Islet precursor cell (in vitro differentiated cells): Measurements from ENCODE around the gene FAM181A.

Experiments
- DNase-seq: peaks from one replicate; pipeline ENCODE4 v3.0.0-alpha.2; 2018

The FAM181A gene

DNA sequence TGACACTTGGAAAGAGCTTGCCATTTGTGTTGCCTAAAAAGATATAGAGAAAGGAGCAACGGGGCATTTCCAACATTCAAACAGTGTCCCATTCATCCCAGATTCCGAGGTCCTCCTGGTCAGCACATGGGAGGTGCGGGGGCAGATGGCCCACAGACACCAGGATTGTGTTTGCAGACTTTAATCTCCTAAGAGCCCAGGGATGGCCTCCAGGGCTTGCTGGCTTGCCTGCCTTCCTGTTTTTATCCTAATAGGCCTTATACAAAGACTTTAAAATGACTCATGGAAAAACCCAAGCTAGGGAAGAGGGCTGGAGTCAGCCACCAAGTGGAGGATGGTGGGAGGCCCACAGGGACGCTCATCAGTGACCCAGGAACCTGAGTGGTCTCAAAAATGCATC lies 21.5 kb upstream of the FAM181A start:
- peak; percentile 72 for DNase-seq

DNA sequence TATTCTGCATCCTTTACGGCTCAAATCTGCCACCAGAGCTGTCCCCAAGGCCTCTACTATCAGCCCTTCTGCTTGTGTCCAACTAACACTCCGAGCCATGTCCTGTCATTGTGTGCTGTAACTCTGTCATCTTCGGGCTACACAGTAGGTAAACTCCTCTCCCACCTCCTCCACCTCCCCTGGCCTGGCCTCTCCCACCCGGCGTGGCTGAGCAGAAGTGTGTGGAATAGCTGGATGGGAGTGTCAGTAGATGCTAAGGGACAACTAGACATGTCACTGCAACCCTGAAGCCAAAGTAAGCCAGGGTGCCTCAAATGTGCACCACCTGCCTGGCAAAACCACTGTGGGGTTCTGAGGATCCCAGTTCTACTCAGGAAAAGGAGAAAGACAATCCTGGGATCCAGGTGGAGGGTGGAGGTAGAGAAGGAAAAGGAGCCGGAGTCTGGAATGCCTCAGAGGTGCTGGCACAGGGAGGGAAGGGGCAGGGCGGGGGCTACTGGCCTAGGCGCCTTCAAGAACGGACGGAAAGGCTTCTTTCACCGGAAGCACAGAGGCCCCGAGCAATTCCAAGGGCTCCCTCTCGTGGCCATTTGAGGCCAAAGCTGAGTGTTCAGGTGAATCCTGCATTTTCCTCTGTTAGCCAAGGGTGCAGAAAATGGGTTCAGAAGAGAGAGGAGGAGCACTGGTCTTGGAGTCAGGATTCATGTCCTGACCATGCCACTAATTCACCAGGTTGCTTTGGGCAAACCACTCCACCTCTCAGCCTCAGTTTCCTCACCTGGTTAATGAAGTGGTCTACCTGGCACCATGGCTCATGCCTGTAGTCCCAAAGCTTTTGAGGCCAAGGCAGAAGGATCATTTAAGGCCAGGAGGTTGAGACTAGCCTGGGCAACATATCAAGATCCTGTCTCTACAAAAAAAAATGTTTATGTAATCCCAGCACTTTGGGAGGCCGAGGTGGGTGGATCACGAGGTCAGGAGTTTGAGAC lies 20.5 kb upstream of the FAM181A start:
- peak; percentile 83 for DNase-seq

DNA sequence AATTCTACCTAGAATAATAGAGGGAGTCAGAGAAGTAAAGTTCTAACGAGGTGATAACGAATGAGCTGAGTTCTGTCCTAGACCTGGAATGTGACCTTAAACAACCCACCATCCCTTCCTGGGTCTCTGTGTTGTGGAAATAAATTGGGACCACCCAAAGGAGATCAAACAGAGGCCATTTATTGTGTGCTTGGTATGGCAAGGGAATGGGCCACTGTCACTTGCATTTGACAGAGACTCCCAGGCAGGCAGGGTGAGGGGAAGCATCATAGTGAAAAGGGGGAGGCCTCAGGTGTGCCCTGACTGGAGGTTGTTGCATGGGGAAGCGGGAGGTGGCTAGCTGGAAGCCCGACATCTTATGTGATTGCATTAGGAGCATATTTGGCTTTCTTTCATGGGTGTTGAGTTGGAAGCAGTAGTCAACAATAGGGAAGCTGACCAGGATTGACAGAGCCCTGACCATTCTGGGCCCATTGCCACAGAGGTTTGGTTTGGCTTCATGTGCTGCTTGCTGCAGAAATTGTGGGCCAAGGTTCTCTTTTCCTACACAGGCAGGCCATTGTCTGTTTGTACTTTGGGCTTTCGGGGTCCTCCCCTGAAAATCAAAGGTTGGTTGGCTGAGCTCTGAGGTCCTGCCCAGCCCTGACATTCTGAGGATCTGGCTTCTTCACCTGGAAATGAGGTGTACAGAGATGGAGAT lies 17.6 kb upstream of the FAM181A start:
- DNase-seq, result no peak

DNA sequence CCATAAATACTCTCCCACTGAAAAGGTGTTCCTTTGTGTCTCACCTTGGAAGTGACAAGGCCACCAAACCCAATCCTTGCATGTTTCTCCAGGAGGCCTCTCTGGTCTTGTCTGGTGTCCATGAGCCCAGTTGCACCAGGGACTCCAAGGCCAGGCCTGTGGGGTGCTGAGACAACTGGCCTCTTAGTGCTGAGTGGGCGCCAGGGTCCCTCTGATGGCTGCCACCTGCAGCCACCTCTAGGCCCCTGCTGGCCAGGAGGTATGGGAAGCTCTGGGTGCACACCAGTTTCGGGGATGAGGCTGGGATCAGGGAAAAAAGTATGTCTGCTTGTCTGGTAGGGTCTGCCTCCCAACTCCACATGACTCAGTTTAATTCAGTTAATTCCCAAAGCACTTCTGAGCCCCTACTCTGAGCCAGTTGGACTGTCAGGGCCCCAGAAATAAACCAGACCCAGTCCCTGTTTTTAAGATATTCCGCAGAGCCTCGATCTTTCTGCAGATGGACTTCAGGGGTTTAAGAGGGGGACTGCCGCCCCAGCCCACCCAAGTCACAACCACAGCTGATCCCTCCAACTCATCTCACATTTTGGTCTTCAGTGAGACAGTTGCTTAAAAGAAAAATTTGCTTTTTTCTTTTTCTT lies 15.0 kb upstream of the FAM181A start:
- no peak for DNase-seq

DNA sequence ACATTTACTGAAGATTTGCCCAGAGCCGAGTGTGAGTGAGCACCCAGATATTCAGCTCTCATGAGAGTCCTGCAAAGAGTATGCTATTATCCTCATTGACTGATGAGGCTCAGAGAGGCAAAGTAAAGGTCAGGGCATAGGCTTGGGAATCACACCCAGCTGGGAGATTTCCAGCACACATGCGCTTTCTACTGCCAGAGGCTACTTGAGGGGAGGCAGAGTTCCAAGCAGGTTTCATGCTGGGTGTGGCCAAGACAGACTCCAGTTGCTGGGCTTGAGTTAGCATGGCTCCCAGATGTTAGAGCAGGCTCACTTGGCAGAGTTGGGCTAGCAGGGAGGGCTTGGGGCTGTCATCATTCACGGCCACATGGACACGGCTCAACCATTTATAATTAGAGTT lies 14.4 kb upstream of the FAM181A start:
- no peak for DNase-seq

DNA sequence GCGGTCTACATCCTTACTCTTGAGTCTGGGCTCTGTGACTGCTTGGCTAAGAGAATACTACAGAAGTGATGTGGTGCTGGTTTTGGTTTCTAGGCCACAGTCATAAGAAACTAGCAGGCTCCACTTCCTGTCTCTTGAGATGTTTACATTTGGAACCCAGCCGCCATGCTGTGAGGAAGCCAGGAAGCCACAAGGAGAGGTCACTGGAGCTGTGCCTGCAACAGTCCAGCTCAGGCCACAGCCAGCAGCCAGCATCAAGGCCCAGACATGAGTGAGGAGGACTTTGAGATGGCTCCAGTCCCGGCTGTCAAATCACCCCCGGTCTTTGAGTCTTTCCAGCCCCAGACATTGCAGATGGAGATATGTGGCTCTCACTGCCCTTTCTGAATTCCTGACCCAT lies 12.9 kb upstream of the FAM181A start:
- peak; percentile 68 for DNase-seq

DNA sequence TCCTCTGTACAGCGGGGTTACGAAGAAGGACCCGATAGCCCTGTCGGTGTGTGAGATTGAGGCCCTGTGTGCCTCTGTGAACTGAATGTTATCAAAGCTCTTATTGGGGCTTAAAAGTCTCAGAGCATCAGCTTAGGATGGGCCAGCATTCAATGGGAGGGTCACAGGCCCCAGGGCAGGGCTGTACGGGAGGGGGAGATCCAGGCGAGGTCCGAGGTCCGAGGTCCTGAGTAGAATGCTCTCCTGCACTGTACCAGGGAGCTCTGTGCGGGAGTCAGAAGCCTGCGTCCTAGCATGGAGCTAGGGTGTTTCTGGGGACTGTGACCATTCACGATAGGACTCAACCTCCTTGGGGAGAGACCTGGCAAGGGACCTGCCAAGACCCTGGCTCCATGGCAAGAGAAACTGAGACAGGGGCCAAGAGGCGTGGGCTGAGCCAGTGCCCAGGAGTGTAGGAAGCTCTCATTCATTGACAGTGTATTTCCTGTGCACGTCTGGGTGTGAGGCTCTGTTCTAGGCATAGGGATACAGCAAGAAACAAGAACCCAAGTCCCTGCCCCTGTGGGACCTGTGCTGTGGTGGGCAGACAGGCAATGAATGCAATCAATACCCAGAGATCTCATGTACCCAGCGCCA lies 12.0 kb upstream of the FAM181A start:
- no peak for DNase-seq

DNA sequence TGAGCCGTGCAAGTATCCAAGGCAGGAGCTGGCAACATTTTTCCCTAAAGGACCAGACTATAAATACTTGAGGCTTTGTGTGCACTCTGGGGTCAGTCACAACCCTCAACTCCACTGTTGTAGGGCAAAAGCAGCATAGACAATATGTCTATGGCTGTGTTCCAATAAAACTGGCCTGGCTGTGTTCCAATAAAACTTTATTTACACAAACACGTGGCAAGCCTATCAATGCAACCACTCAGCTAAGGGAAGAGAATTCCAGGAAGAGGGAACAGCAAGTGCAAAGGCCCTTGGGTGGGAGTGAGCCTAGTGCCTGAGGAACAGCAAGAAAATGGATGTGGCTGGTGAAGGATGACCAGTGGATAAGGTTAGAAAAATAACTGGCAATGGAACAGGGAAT lies 11.3 kb upstream of the FAM181A start:
- DNase-seq, result no peak

DNA sequence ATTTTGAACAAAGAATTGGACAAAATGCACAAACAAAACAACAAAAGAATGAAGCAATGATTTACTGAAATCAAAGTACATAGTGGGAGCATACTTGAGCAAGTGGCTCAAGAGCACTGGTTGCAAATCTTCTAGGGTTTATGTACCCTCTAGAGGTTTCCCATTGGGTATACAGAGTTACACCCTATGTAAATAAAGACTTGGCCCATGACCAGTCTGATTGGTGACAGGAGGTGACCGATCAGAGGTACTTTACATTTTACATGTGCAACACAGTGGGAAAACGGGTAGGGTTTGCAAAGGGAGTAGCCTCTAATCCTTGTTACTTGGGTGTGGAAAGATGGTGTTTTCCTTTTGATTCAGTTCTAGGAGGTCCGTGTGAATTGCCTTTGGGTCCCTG lies 10.6 kb upstream of the FAM181A start:
- no peak for DNase-seq

DNA sequence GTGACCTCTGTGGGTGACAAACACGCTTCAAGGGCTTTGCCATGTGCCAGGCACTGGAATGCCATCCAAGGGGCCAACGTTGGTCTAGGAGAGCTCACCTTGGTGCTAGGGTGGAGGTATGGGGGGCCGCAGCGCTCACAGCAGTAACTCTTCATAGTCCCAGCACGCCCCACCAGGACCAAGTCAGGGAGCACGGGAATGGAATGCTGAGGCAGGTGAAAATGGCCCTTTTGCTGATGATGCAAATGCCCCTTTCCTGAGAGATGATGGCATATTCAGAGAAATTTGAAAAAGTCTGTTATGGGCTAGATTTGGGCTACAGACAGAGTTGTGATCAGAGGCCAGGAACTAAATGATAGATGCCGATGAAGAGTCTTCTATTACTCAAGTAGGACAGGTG lies 10.0 kb upstream of the FAM181A start:
- no peak for DNase-seq

DNA sequence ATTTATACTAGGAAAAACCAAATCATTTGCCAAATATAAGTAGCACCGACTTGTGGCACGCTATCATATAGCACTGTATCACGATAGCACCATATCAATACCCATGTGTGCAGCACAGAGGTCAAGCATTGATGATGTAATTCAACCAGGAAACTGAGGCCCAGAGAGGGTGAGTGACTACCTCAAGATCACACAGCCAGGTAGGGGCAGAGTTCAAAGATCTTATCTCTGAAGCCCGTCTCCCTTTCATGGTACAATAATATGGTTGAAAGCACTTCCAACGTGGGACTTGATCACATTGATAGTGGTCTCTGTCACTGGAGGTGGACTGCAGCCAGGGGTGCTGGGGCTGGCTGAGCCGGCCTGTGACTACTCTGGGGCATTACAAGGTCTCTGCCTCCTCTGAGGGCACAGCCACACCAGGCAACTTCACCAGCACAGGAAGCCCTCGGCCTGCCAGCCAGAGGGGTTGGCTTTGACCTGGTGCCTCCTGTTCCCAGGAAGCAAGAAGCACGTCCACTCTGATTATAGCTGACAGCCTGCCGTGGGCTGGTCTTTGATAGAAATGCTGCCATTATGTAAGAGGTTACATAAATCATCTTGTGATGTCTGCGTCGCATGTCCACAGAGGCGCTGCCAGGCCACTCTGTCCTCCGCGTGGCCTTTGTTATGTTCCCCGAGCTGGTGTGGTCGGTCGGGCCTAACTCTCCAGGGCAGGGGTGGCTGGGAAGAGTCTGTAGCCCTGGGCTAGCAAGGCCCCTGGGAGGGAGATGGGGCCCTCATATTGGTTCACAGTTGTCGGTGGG lies 5.9 kb upstream of the FAM181A start:
- DNase-seq, result no peak

DNA sequence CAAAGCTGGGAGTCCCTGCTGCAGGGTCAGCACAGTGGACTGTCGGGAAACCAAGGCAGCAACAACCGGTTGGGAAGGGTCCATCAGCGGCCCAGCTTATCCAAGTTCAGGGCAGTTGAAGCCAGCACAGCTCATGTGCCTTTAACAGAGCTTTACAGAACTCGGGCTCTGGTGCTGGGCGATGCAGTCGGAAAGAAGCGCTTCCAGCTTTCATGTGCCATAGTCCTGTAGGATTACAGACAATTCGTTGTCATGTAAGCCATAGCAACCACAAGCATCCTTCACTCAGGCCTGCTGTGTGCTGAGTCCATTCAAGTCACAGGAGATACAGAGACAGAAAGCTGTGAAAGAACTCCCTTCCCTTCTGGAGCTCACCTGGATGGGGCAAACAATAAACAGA lies 3.5 kb upstream of the FAM181A start:
- DNase-seq, result no peak

DNA sequence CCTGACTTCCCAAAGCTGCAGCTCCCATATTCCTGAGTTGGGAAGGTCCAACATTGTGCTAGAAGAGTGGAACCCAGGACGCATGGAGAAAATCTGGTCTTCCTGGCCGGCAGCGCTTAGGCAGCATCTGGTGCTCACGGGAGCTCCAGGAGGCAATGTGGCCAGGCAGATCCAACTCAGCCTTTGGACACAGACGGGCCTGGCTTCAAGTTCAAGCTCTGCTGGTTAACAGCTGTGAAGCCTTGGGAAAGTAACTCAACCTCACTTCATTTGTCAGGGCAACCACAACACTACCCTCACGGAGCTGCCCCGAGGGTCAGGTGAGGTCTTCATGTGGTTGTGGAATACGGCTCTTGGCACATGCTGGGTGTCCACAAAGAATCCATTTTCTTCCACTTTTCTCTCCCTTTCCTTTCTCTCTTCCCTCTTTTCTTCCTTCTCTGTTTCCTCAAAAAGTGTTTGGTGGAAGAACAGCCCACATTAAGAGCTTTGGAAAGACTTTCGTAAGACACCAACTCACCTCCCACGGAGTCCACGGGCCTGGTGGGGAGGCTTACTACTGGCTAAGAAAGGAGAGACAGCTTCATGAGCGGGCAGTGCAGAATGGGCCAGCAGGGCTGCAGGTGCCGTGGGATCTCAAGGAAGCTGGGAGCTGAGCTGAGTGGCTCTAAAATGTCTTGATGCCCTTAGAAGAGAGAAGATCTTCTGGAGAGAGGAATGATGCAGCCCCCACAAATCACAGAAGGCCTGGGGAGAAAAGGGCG lies 2.4 kb upstream of the FAM181A start:
- DNase-seq, result no peak

DNA sequence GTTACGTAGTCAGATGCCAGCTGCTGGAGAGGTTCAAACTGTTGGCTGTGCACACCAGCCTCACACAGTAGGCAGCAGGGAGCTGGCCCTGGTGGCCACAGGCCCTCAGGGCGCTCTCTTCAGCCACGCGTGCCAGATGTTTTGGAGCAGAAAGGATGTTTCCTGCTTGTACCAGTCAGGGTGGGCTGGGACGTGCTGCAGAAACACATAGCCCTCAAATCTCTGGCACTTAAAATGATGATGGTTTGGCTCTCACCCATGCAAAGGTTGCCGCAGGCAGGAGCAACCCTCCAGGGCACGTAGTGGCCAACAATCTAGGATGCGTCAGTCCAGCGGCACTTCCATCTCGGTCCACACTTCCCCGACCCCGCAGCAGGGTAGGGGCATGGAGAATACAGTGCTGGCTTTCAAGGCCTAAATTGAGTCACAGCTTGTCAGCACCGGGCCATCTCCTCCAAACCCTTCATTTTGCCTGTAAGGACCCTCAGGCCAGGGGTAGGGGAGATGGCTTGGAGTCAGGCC lies 1.7 kb upstream of the FAM181A start:
- DNase-seq, result no peak

DNA sequence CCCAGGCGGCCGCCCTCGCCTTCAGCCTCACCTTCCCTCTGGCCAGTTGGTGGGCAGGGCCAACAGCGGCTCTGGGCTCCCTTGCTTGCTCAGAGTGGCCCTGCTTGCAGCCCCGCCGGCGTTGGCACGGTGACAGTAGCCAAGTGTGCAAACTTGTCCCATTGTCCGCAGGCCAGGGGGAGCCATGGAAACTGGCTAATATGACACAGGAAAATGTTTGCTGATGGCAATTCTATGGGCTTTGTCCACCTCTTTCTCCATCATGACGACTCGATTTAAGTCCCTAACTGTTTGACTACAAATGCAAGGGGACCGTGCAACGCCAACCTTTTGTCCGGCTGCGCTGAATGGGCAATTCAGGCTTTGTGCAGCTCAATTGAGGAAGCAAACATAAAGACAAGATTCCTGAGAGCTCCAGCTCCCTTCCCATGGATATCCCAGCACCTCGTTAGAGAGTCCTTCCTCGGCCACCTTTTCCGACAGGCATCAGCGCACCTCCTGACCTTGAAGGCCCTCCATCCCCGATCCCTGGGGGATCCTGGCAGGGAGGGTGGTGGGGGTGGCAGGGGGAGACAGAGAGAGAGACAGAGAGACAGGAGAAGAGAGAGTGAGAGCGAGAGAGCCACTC lies 785 bp upstream of the FAM181A start:
- no peak for DNase-seq

DNA sequence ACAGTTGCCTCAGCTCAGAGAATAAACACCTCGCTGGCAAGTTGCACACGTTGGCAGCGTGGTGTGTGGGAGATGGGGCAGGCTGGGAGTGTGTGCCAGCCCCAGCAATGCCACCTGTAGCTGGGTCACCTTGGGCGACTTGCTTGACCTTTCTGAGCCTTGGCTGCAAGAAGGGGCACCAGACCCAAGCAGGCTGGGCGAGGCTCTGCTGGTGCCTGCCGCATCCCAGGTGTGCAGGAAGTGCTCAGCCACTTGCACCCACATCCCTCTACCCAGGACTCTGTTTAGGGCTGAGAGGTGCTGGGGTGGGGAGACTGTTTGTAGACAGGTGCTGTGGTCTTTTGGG lies 629 bp downstream of the FAM181A start:
- no peak for DNase-seq

DNA sequence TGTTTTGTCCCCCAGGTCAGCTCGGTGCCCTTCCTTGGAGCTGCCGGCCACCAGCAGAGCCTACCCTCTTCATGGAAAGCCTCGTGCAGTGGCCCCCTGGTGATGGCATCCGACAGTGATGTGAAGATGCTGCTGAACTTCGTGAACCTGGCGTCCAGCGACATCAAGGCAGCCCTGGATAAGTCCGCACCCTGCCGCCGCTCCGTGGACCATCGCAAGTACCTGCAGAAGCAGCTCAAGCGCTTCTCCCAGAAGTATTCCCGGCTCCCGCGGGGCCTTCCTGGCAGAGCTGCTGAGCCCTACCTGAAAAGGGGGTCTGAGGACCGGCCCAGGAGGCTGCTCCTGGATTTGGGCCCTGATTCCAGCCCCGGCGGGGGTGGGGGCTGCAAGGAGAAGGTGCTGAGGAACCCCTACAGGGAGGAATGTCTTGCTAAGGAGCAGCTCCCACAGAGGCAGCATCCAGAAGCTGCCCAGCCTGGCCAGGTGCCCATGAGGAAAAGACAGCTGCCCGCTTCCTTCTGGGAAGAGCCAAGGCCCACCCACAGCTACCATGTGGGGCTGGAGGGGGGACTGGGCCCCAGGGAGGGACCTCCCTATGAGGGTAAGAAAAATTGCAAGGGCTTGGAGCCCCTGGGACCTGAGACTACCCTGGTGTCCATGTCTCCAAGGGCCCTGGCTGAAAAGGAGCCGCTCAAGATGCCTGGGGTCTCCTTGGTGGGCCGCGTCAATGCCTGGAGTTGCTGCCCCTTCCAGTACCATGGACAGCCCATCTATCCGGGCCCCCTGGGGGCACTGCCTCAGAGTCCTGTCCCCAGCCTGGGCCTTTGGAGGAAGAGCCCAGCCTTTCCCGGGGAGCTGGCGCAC lies 1.3 kb downstream of the FAM181A start:
- DNase-seq, result no peak

DNA sequence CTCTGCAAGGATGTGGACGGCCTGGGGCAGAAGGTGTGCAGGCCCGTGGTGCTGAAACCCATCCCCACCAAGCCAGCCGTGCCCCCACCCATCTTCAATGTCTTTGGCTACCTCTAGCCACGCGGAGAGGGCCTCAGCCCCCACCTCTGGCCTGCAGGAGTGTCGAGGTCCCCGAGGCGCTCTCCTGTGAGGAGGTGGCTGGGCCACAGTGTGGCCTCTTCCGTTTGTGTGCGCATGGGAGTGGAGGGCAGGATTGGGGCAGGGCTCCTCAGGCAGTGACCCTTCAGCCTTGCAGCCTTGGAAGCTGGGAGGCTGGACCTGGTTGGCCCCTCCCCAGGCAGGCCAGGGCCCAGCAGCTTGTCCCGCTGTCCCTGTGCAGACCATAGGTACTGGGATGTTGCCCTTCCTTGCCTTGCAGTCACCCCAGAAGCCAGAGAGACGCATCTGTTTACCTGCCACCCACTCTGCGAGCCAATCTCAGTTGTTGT lies 1.9 kb downstream of the FAM181A start:
- no peak for DNase-seq

DNA sequence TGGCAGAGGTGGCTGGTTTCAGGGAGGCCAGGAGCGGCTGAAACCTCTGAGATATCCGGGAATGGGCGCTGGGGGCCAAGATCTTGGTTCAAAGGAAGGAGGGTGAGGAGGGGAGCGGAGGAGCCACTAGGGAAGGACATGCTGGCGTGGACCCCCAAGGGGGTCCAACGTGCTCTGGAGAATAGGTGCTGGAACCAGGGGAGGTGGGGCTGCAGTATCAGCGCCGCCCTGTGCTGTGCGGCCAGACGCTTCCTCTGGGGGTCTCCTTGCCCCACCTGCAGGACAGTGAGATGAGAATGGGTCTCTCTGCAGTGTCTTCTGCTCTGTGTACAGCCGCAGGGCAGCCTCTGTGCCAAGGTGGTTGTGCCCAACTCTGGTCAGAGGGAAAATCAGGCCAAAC lies 2.5 kb downstream of the FAM181A start:
- no peak for DNase-seq
